Tibial artery (tissue), 4 donors: ENCODE results near the gene CSTB.

Experiments
- DNase-seq, 2 donors: peaks; one replicate each; pipeline ENCODE4 v3.0.0-alpha.2; 2019
- H3K27ac ChIP-seq, 2 donors: fragments of 200-600 bp; sonication (generic) in 1 of 2; 1 replicate in 1 of 2; 2 replicates in 1 of 2; pipeline ENCODE4 v1.5.1; 2018 to 2019; ENCODE audit warnings: mild to moderate bottlenecking in 1 of 2
- H3K27me3 ChIP-seq, 2 donors: fragments of 200-600 bp; sonication (generic) in 1 of 2; one replicate each; pipeline versions ENCODE4 v1.5.1 to v1.6.0; 2016 to 2019
- H3K36me3 ChIP-seq, 3 donors: fragments of 200-600 bp; sonication (generic) in 2 of 3; one replicate each; pipeline ENCODE4 v1.5.1; 2016 to 2019; ENCODE audit warnings: mild to moderate bottlenecking in 2 of 3
- H3K4me1 ChIP-seq, 4 donors: fragments of 200-600 bp; sonication (generic) in 2 of 4; 1 replicate in 3 of 4; 2 replicates in 1 of 4; pipeline ENCODE4 v1.5.1; 2016 to 2019
- H3K4me3 ChIP-seq, 2 donors: fragments of 200-600 bp; sonication (generic) in 1 of 2; 1 replicate in 1 of 2; 2 replicates in 1 of 2; pipeline ENCODE4 v1.5.1; 2018 to 2019; ENCODE audit warnings: mild to moderate bottlenecking in 2 of 2
- H3K9me3 ChIP-seq, 3 donors: fragments of 200-600 bp; sonication (generic) in 1 of 3; one replicate each; pipeline ENCODE4 v1.5.1; 2016 to 2019
- intact Hi-C: fragments of 100-400 bp; cut with DNase I; formaldehyde crosslinking; loops from one replicate; pipeline ENCODE4 v1.15.0; 2023; ENCODE audit warnings: low total_unique reads
- TF ChIP-seq, protein P1 (sequence below), 2 experiments: fragments of 200-600 bp in 1 of 2; fragments of 450-650 bp in 1 of 2; IDR thresholded peaks; one replicate each; pipeline ENCODE4 v1.5.1; 2017 to 2019; ENCODE audit warnings: antibody characterized with exemption in 2 of 2, mild to moderate bottlenecking in 1 of 2, moderate library complexity in 1 of 2

CSTB gene

DNA sequence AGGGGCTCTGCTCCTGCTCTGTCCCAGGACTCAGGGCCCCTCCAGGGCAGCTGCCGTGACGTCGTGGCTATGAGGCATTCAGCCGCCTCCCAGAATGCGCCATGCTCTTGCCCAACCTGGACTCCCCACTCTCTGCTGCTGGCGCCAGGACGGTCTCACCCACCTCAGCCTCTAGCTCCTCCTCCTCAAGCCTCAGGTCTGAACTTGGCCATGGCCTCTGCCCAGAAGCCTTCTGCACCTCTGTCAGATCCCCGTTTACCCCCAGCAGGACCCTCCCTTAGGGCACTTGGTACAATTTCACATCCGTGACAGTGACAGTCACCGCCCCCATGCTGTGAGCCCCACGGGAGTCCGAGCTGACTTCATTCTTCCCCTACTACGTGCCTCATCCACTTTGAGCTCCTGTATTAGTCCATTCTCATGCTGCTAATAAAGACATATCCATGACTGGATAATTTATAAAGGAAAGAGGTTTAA, 4.9 kb downstream of the CSTB start:
- TF ChIP-seq, protein P1, sequence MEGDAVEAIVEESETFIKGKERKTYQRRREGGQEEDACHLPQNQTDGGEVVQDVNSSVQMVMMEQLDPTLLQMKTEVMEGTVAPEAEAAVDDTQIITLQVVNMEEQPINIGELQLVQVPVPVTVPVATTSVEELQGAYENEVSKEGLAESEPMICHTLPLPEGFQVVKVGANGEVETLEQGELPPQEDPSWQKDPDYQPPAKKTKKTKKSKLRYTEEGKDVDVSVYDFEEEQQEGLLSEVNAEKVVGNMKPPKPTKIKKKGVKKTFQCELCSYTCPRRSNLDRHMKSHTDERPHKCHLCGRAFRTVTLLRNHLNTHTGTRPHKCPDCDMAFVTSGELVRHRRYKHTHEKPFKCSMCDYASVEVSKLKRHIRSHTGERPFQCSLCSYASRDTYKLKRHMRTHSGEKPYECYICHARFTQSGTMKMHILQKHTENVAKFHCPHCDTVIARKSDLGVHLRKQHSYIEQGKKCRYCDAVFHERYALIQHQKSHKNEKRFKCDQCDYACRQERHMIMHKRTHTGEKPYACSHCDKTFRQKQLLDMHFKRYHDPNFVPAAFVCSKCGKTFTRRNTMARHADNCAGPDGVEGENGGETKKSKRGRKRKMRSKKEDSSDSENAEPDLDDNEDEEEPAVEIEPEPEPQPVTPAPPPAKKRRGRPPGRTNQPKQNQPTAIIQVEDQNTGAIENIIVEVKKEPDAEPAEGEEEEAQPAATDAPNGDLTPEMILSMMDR (IDR thresholded peaks at IDR 0.05): no peak
- Histone ChIP-seq H3K9me3 (no peaks in the 10 kb centered on the region), H3K27ac (no peak overlapping the region), H3K27me3 (no peaks in the 10 kb centered on the region), H3K4me3 (no peak overlapping the region), H3K36me3 (peaks cover 17 to 23% (median 18%) of the 10 kb centered on the region in 3 donors), H3K4me1 (peaks cover 0 to 23% (median 17%) of the 10 kb centered on the region in 4 donors)
- intact Hi-C loops: no loop called here
- DNase-seq: no peak

DNA sequence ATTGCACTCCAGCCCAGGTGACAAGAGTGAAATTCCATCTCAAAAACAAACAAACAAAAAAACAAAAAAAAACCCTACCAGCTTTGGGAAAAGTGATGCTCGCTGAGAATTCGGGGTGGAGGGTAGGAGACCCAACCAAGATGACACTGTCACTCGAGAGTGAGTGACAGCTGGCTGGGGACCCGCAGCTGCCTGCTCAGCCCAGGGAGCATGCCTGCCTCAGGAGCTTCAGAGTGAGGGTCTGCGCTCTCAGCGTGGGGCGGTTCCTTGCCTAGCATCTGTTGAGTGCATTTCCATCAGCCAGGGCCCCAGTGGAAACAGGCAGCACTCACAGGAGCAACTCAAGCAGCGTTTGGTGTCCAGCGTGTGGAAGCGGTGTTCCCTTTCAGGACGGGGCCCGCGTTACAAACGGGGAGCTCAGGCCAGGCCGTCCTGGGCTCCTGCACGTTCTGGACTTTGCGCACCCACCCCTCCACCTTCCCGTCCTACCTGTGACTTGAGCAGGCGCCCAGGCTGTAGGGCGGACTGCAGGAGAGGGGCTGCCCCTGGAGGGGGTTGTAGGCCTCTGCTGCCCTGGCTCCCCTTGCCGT, 5.9 kb downstream of the CSTB start:
- Histone ChIP-seq H3K27me3 (no peaks in the 10 kb centered on the region), H3K36me3 (peaks cover 17 to 23% (median 18%) of the 10 kb centered on the region in 3 donors), H3K9me3 (no peaks in the 10 kb centered on the region), H3K27ac (no peak overlapping the region), H3K4me3 (no peak overlapping the region), H3K4me1 (peaks cover 0 to 18% (median 14%) of the 10 kb centered on the region in 4 donors)
- intact Hi-C loops: no loop called here
- TF ChIP-seq, protein P1 (IDR thresholded peaks at IDR 0.05): no peak
- no peak for DNase-seq

DNA sequence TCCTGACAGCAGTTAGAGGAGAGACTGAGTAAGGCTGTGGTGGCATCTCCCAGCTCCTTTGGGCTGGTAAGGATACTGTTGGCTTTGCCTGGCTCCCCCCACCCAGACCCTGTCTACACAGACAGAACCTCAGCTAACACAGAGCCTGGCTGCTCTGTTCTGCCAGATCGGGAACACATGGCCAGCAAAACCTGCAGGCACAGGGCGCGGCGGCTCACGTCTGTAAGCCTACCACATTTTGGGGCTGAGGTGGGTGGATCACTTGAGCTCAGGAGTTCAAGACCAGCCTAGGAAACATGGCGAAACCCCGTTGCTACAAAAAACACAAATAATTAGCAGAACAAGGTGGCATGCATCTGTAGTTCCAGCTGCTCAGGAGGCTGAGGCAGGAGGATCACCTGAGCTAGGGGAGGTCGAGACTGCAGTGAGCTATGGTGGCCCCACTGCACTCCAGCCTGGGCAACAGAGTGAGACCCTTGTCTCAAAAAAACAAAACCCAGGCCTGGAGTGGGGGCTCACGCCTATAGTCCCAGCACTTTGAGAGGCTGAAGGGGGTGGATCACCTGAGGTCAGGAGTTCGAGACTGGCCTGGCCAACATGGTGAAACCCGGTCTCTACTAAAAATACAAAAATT, 6.7 kb downstream of the CSTB start:
- H3K27ac ChIP-seq: no peak overlapping the region

DNA sequence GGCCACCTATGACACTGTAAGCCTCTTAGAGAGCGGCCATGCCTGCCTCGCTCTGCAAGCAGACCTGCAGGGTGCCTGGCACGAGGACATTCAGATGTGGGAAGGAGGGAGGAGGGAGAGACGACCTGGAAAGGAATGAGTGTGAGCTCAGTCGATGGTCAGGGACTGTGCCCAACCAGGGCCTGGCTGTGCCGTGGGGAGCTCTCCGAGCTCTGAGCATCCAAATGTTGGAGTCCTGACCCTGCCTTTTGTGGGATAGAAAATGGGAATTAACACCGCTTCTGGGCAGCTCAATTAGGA, 7.3 kb downstream of the CSTB start:
- intact Hi-C loops: no loop called here
- H3K36me3 ChIP-seq: peaks cover 11 to 15% (median 11%) of the 10 kb centered on the region in 3 donors
- no peak overlapping the region for H3K4me3 ChIP-seq
- H3K27me3 ChIP-seq: no peaks in the 10 kb centered on the region
- no peak for DNase-seq
- H3K27ac ChIP-seq: no peak overlapping the region
- TF ChIP-seq, protein P1 (IDR thresholded peaks at IDR 0.05): no peak
- H3K9me3 ChIP-seq: no peaks in the 10 kb centered on the region
- H3K4me1 ChIP-seq: peaks cover 0 to 12% (median 7%) of the 10 kb centered on the region in 4 donors

More for the DNA sequence above, 6.7 kb downstream of the CSTB start:
- no peaks in the 10 kb centered on the region for H3K9me3 ChIP-seq
- no peak for DNase-seq
- peaks cover 0 to 12% (median 9%) of the 10 kb centered on the region in 4 donors for H3K4me1 ChIP-seq
- H3K36me3 ChIP-seq: peaks cover 17 to 22% (median 17%) of the 10 kb centered on the region in 3 donors
- intact Hi-C loops: no loop called here
- H3K27me3 ChIP-seq: no peaks in the 10 kb centered on the region
- TF ChIP-seq, protein P1 (IDR thresholded peaks at IDR 0.05): no peak
- no peak overlapping the region for H3K4me3 ChIP-seq

DNA sequence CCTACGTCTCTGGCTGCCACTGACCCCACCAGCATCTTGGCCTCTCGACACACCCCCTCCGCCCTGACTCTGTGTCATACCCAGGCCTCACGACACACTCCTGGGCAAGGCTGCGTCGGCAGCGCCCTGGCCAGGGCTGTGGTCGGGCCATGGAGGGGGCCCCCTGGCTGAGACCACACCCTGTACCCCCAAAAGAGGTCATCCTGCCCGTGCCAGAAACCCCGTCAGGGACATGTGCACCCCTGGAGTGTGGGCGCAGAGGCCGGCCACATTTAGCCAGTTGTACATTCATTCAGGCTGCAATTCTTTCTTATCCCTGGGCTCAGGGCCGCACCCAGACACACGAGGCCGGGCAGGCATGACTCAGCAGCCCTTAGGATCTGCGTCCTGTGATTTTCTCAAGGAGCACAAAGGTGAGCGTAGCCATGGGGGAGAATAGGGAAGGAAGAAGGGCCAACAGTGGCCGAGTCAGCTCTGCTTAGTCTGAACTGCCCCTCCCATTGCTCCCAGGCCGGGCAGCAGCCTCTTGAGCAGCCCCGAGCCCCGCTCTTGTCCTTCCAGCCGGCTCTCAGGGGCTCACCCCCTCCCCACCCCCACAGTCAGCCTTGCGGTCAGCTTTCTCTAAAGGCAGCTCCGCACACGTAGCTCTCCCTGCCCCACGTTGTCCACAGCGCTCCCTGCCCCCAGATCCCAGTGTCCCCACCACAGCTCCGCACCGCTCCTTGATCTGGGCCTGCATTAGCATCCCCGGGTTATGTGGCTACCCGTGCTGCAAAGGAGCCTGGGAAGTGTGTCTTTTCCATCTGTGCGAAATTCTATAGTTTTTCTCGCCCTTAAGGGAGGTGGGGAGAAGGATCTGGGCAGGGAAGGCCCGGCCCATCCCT, 7.9 kb downstream of the CSTB start:
- no peaks in the 10 kb centered on the region for H3K9me3 ChIP-seq
- intact Hi-C loops: no loop called here
- H3K4me3 ChIP-seq: no peak overlapping the region
- peaks cover 0 to 12% (median 7%) of the 10 kb centered on the region in 4 donors for H3K4me1 ChIP-seq
- peaks cover 5 to 10% (median 6%) of the 10 kb centered on the region in 3 donors for H3K36me3 ChIP-seq
- H3K27ac ChIP-seq: no peak overlapping the region
- TF ChIP-seq, protein P1 (IDR thresholded peaks at IDR 0.05): no peak
- no peaks in the 10 kb centered on the region for H3K27me3 ChIP-seq
- DNase-seq: peak in 1 of 2 donors; percentile 49
